Measurements from ENCODE around the gene WDR90.

GRCh38 chr16:684961-685696 is 36.0 kb downstream of the WDR90 start:
- TF ChIP-seq CTCF (IDR thresholded peaks at IDR 0.05; ENCODE audit: low read depth, low read length, poor library complexity, severe bottlenecking) (no peak), EZH2phosphoT487 (IDR thresholded peaks at IDR 0.05; ENCODE audit: borderline replicate concordance, low read length) (no peak)
